Neural progenitor cell (in vitro differentiated cells): ENCODE results near the gene GPR143.

Source experiments
- EZH2 ChIP-seq: fragments of 200-600 bp; sonication (generic); IDR thresholded peaks from 2 replicates; pipeline ENCODE4 v1.6.1; 2017; ENCODE audit warnings: antibody characterized with exemption, mild to moderate bottlenecking, moderate library complexity
- TF ChIP-seq, protein P1 (sequence below): fragments of 200-600 bp; sonication (generic); IDR thresholded peaks from 2 replicates; pipeline ENCODE4 v1.5.1; 2017; ENCODE audit warnings: antibody characterized with exemption, mild to moderate bottlenecking

DNA sequence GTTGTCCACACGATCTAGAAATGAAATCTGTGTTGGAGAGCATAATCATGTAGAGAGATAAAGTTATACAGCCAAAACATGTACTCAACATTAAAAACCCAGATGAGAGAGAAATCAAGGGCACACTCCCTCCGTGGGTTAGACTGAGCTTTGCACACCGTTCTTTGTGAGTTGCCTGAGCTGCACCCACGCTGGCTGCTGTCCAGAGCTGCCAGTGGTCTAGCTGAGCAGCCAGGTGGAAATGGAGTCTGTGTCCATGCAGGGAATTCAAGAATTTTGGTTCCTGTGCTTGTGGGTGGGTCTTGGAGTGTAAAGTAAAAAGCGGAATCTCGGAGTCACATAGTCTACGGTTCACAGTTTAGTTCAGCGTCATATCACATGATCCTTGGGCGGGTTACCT is 84.6 kb downstream of the GPR143 start:
- no peak for TF ChIP-seq EZH2
- TF ChIP-seq, protein P1, sequence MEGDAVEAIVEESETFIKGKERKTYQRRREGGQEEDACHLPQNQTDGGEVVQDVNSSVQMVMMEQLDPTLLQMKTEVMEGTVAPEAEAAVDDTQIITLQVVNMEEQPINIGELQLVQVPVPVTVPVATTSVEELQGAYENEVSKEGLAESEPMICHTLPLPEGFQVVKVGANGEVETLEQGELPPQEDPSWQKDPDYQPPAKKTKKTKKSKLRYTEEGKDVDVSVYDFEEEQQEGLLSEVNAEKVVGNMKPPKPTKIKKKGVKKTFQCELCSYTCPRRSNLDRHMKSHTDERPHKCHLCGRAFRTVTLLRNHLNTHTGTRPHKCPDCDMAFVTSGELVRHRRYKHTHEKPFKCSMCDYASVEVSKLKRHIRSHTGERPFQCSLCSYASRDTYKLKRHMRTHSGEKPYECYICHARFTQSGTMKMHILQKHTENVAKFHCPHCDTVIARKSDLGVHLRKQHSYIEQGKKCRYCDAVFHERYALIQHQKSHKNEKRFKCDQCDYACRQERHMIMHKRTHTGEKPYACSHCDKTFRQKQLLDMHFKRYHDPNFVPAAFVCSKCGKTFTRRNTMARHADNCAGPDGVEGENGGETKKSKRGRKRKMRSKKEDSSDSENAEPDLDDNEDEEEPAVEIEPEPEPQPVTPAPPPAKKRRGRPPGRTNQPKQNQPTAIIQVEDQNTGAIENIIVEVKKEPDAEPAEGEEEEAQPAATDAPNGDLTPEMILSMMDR, result no peak
